ENCODE measurements around the gene C1orf174.

GRCh38 chr1:3879099-3879498 lies 21.0 kb downstream of the C1orf174 start:
- TF ChIP-seq POLR2A (IDR thresholded peaks at IDR 0.05) (no peak), CTCF (IDR thresholded peaks at IDR 0.05) (no peak)
